Measurements from ENCODE around the gene LYPLAL1. TPM values are rescaled to one million over a fixed set of nuclear protein-coding genes. Genes with fewer than 3 reads are reported as not detected.
"Not testable (repeated sequence)": the region's sequence is repeated elsewhere in the genome, so short reads cannot be mapped to it uniquely, and the experiment has no call there.

The LYPLAL1 gene
- total and polyA plus RNA-seq, 2 experiments from 2014 or later: 28.3 to 31.9 TPM

DNA sequence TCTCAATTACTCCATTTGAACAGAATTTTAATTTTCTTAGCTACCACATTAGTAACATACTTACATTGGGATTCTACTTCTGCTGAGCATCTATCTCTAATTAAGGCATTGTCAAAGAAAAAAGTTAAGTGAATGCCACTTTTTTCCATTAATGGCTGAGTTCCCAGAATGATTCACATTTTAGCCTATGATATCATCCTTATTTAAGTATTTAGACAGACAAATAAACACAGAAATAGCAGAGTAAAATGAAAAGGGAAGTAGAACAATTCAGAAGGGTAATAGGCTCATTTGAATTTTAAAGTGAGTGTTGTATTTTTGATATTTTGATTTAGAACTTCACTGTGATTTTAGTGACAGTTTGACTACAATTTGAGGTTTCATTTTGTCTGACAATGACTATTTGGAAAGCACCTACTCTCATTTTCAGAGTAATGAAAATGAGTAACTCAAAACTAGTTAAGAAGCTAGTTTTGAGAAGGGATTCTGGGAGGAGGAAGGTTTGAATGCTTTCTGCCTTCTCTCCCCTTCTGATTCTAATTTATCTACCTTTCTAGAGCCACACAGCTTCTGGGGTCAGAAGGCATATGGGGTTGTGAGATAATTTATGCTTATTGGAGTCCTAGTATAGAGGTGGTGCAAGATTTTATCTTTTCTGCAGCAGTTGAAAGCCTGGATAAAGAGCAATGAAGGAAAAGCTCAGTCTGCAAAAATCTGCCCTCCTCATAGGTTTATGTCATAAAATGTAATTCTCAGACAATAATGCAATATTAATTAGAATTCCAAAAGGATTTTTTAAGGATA lies 15.5 kb downstream of the LYPLAL1 start:
- Histone ChIP-seq H3K36me3 (replicated peaks; ENCODE audit: insufficient read depth, low read depth) (no peaks in the 10 kb centered on the region), H3K9me3 (ENCODE audit: low read depth) (no peaks in the 10 kb centered on the region), H3K4me1 (ENCODE audit: insufficient read depth) (peaks cover 8% of the 10 kb centered on the region), H3K27ac (peak overlapping the region; percentile 6), H3K4me2 (peak overlapping the region; percentile 4), H2AFZ (no peak overlapping the region), H3K4me3 (no peak overlapping the region), H3K9me2 (replicated peaks; ENCODE audit: insufficient read depth) (no peaks in the 10 kb centered on the region), H4K20me1 (ENCODE audit: insufficient read depth, poor library complexity, severe bottlenecking) (no peaks in the 10 kb centered on the region), H3K27me3 (no peaks in the 10 kb centered on the region), H3K79me2 (peaks cover 13% of the 10 kb centered on the region)
- DNase-seq (ENCODE audit: low spot score): no peak
- TF ChIP-seq EZH2 (IDR thresholded peaks at IDR 0.05; ENCODE audit: borderline replicate concordance) (no peak), EZH2phosphoT487 (IDR thresholded peaks at IDR 0.05; ENCODE audit: low read depth, severe bottlenecking, unreplicated experiment) (no peak)
- TF ChIP-seq, protein P1, sequence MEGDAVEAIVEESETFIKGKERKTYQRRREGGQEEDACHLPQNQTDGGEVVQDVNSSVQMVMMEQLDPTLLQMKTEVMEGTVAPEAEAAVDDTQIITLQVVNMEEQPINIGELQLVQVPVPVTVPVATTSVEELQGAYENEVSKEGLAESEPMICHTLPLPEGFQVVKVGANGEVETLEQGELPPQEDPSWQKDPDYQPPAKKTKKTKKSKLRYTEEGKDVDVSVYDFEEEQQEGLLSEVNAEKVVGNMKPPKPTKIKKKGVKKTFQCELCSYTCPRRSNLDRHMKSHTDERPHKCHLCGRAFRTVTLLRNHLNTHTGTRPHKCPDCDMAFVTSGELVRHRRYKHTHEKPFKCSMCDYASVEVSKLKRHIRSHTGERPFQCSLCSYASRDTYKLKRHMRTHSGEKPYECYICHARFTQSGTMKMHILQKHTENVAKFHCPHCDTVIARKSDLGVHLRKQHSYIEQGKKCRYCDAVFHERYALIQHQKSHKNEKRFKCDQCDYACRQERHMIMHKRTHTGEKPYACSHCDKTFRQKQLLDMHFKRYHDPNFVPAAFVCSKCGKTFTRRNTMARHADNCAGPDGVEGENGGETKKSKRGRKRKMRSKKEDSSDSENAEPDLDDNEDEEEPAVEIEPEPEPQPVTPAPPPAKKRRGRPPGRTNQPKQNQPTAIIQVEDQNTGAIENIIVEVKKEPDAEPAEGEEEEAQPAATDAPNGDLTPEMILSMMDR (IDR thresholded peaks at IDR 0.05; ENCODE audit: poor library complexity): no peak

DNA sequence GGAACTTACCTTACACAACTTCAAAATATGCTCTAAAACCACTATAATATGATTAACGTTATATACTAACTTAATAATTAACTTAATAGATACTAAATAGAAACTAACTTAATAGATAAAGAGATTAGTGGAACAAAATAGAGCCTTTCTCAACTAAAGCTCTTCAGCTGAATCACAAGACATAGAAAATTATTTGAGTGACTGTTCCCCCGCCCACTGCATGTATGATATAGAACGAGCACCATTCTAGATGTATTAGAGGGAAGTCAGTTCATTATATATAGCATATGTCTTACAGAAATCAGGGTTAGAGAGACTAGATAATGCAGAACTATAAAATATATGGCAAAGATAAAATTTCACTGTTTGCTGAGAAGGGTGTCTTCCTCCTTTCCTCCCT lies 16.3 kb downstream of the LYPLAL1 start:
- H2AFZ ChIP-seq: no peak overlapping the region
- no peaks in the 10 kb centered on the region for H3K9me3 ChIP-seq (ENCODE audit: low read depth)
- no peak for DNase-seq (ENCODE audit: low spot score)
- peaks cover 8% of the 10 kb centered on the region for H3K4me1 ChIP-seq (ENCODE audit: insufficient read depth)
- no peaks in the 10 kb centered on the region for H4K20me1 ChIP-seq (ENCODE audit: insufficient read depth, poor library complexity, severe bottlenecking)
- no peak overlapping the region for H3K4me3 ChIP-seq
- peaks cover 9% of the 10 kb centered on the region for H3K79me2 ChIP-seq
- TF ChIP-seq EZH2 (IDR thresholded peaks at IDR 0.05; ENCODE audit: borderline replicate concordance) (no peak), EZH2phosphoT487 (IDR thresholded peaks at IDR 0.05; ENCODE audit: low read depth, severe bottlenecking, unreplicated experiment) (no peak)
- TF ChIP-seq, protein P1 (IDR thresholded peaks at IDR 0.05; ENCODE audit: poor library complexity): no peak
- 95% methylated on average over 3 of the region's 3 CpGs for WGBS (ENCODE audit: low lambda C conversion rate, missing lambda C conversion rate)
- H3K27me3 ChIP-seq: no peaks in the 10 kb centered on the region
- no peak overlapping the region for H3K4me2 ChIP-seq
- no peaks in the 10 kb centered on the region for H3K36me3 ChIP-seq (replicated peaks; ENCODE audit: insufficient read depth, low read depth)
- no peaks in the 10 kb centered on the region for H3K9me2 ChIP-seq (replicated peaks; ENCODE audit: insufficient read depth)
- H3K27ac ChIP-seq: no peak overlapping the region

DNA sequence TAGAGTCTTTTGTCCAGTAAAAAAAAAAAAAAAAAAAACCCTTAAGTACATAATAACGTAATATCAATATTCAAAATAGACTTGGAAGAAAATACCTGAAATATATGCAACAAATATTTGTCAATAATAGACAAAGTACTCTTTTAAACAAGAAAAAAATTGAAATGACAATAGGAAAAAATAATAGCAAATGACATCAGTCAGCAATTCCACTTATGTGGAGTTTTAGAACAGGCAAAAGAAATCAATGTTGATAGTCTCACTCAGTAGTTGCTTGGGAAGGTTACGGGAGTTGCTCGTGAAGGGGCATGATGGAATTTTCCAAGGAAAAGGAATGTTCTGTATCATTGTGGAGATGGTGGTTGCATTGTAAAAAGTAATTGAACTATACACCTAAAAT lies 16.9 kb downstream of the LYPLAL1 start:
- Histone ChIP-seq H3K79me2 (peaks cover 9% of the 10 kb centered on the region), H3K4me3 (no peak overlapping the region), H4K20me1 (ENCODE audit: insufficient read depth, poor library complexity, severe bottlenecking) (no peaks in the 10 kb centered on the region), H2AFZ (no peak overlapping the region), H3K4me1 (ENCODE audit: insufficient read depth) (peaks cover 8% of the 10 kb centered on the region), H3K27me3 (no peaks in the 10 kb centered on the region), H3K9me2 (replicated peaks; ENCODE audit: insufficient read depth) (no peaks in the 10 kb centered on the region), H3K9me3 (ENCODE audit: low read depth) (no peaks in the 10 kb centered on the region), H3K4me2 (no peak overlapping the region), H3K36me3 (replicated peaks; ENCODE audit: insufficient read depth, low read depth) (no peaks in the 10 kb centered on the region), H3K27ac (no peak overlapping the region)
- DNase-seq (ENCODE audit: low spot score): no peak
- 97% methylated on average over 3 of the region's 3 CpGs for WGBS (ENCODE audit: low lambda C conversion rate, missing lambda C conversion rate)
- TF ChIP-seq, protein P1 (IDR thresholded peaks at IDR 0.05; ENCODE audit: poor library complexity): no peak
- TF ChIP-seq EZH2 (IDR thresholded peaks at IDR 0.05; ENCODE audit: borderline replicate concordance): no peak
- TF ChIP-seq EZH2phosphoT487 (IDR thresholded peaks at IDR 0.05; ENCODE audit: low read depth, severe bottlenecking, unreplicated experiment): no peak

DNA sequence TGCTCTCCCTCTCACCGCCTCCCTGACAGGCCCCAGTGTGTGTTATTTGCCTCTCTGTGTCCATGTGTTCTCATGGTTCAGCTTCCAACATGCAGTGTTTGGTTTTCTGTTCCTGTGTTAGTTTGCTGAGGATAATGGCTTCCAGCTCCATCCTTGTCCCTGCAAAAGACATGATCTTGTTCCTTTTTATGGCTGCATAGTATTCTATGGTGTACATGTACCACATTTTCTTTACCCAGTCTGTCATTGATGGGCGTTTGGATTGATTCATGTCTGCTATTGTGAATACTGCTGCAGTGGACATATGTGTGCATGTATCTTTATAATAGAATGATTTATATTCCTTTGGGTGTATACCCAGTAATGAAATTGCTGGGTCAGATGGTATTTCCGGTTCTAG lies 22.2 kb downstream of the LYPLAL1 start:
- WGBS (ENCODE audit: low lambda C conversion rate, missing lambda C conversion rate): 99% methylated on average over 3 of the region's 3 CpGs
- H3K4me2 ChIP-seq; H3K9me3 ChIP-seq (ENCODE audit: low read depth); H3K27me3 ChIP-seq; H3K4me3 ChIP-seq; H3K36me3 ChIP-seq (replicated peaks; ENCODE audit: insufficient read depth, low read depth); DNase-seq (ENCODE audit: low spot score); H4K20me1 ChIP-seq (ENCODE audit: insufficient read depth, poor library complexity, severe bottlenecking); H3K4me1 ChIP-seq (ENCODE audit: insufficient read depth); H2AFZ ChIP-seq; H3K9me2 ChIP-seq (replicated peaks; ENCODE audit: insufficient read depth); H3K79me2 ChIP-seq; H3K27ac ChIP-seq: not testable (repeated sequence)
